Measurements from ENCODE around the gene PKD1.

Gene PKD1

DNA sequence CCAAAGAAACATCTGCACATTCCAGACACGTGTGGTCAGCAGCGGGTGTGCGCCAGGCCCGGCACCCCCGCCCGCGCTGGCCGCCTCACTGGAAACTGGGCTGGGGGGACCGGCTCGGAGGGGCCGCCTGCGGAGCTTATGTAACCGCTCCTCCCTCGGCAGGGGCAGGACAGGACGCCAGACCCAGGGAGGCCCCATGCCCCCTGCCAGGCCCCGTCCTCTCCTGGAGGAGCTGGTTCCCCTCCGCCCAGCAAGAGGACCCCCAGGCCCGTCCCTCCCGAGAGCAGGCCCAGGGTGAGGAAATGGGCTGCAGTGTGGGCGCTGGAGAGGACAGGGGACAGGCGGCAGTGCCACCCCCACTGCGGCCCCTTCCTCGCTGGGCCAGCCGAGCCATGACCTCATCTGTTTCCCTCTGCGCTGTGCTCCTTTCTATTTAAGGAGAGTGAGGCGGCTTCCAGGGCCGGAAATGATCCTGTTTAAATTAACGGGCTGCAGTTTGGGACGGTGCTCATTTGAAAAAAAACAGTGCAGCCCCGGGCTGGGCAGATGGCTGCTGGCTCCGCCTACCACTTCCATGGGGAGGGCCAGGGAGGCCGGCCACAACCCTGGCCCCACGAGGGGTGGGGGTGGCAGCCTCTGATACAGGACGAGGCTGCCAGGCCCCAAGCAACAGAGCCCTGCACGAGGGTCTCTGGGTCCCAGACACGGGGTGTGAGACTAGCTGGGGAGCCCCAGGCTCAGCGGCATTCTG lies 10.8 kb downstream of the PKD1 start (continued):
- TF ChIP-seq, protein P1, sequence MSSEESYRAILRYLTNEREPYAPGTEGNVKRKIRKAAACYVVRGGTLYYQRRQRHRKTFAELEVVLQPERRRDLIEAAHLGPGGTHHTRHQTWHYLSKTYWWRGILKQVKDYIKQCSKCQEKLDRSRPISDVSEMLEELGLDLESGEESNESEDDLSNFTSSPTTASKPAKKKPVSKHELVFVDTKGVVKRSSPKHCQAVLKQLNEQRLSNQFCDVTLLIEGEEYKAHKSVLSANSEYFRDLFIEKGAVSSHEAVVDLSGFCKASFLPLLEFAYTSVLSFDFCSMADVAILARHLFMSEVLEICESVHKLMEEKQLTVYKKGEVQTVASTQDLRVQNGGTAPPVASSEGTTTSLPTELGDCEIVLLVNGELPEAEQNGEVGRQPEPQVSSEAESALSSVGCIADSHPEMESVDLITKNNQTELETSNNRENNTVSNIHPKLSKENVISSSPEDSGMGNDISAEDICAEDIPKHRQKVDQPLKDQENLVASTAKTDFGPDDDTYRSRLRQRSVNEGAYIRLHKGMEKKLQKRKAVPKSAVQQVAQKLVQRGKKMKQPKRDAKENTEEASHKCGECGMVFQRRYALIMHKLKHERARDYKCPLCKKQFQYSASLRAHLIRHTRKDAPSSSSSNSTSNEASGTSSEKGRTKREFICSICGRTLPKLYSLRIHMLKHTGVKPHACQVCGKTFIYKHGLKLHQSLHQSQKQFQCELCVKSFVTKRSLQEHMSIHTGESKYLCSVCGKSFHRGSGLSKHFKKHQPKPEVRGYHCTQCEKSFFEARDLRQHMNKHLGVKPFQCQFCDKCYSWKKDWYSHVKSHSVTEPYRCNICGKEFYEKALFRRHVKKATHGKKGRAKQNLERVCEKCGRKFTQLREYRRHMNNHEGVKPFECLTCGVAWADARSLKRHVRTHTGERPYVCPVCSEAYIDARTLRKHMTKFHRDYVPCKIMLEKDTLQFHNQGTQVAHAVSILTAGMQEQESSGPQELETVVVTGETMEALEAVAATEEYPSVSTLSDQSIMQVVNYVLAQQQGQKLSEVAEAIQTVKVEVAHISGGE (tag by site-specific recombination; conservative IDR thresholded peaks at IDR 0.05; ENCODE audit: low read depth) = peak; percentile 45
- TF ChIP-seq ZBTB20 (tag by site-specific recombination; IDR thresholded peaks at IDR 0.05) (peak; percentile 30; the same call in 1 of the 2 replicates), ZIC2 (tag by site-specific recombination; IDR thresholded peaks at IDR 0.05) (peak; percentile 62), SP3 (tag by site-specific recombination; IDR thresholded peaks at IDR 0.05) (0 out of 2 replicates have a peak, but pooled peaks have one; percentile 18), ZBTB21 (tag by site-specific recombination; IDR thresholded peaks at IDR 0.05) (peak; percentile 44; the same call in 1 of the 2 replicates), PATZ1 (tag by site-specific recombination; IDR thresholded peaks at IDR 0.05) (peak; percentile 87), HIC1 (tag by site-specific recombination; IDR thresholded peaks at IDR 0.05) (peak; percentile 98), ZFP69B (tag by site-specific recombination; IDR thresholded peaks at IDR 0.05) (peak; percentile 83), ZNF366 (tag by site-specific recombination; conservative IDR thresholded peaks at IDR 0.05) (0 out of 2 replicates have a peak, but pooled peaks have one; percentile 20), SP2 (tag by site-specific recombination; IDR thresholded peaks at IDR 0.05) (peak; percentile 55), GLIS1 (tag by site-specific recombination; IDR thresholded peaks at IDR 0.05) (peak; percentile 88), TRIM28 (IDR thresholded peaks at IDR 0.05; ENCODE audit: borderline replicate concordance, low read length) (0 out of 2 replicates have a peak, but pooled peaks have one; percentile 11), ZNF561 (tag by site-specific recombination; IDR thresholded peaks at IDR 0.05; ENCODE audit: borderline replicate concordance) (0 out of 2 replicates have a peak, but pooled peaks have one; percentile 22), ZNF362 (tag by site-specific recombination; IDR thresholded peaks at IDR 0.05) (peak; percentile 84; the same call in 1 of the 2 replicates), ZNF600 (tag by site-specific recombination; IDR thresholded peaks at IDR 0.05) (peak; percentile 76), ZNF629 (tag by site-specific recombination; IDR thresholded peaks at IDR 0.05) (peak; percentile 89), ZBTB8A (tag by site-specific recombination; IDR thresholded peaks at IDR 0.05) (peak; percentile 80), ZBTB17 (tag by site-specific recombination; IDR thresholded peaks at IDR 0.05) (peak; percentile 46), KLF10 (tag by site-specific recombination; IDR thresholded peaks at IDR 0.05) (0 out of 2 replicates have a peak, but pooled peaks have one; percentile 36), ZNF394 (tag by site-specific recombination; IDR thresholded peaks at IDR 0.05; ENCODE audit: borderline replicate concordance) (peak; percentile 61)
- TF ChIP-seq, protein P2, sequence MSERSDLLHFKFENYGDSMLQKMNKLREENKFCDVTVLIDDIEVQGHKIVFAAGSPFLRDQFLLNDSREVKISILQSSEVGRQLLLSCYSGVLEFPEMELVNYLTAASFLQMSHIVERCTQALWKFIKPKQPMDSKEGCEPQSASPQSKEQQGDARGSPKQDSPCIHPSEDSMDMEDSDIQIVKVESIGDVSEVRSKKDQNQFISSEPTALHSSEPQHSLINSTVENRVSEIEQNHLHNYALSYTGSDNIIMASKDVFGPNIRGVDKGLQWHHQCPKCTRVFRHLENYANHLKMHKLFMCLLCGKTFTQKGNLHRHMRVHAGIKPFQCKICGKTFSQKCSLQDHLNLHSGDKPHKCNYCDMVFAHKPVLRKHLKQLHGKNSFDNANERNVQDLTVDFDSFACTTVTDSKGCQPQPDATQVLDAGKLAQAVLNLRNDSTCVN (tag by site-specific recombination; optimal IDR thresholded peaks at IDR 0.05) = peak; percentile 28
